ENCODE results near the gene SRPX2. TPM values are rescaled to one million over a fixed set of nuclear protein-coding genes. Genes with fewer than 3 reads are reported as not detected.
"Not testable (repeated sequence)": the region's sequence is repeated elsewhere in the genome, so short reads cannot be mapped to it uniquely, and the experiment has no call there.

SRPX2 gene
- total RNA-seq, 1 donor from 2014 or later = 0.38 TPM

DNA sequence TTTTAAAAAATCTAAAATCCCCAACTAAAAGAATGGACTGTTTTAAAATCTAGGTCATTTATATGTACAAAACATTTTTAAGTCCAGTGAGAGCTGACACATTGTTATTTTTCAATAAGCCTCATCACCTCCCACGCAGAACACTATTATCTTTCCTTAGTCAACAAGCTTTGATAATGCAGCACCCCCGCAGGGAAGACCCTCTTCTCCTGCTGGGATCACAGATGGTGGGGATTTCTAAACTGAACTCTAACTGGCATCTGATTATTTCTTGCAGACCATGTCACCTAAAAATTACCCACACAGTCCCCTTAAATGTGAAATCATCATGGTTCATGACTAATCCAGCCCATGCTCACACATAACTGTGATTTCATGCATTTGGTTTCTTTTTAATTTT is 76.3 kb downstream of the SRPX2 start:
- no peak for TF ChIP-seq CTCF (IDR thresholded peaks at IDR 0.05; ENCODE audit: unreplicated experiment)
- no peaks in the 10 kb centered on the region for H3K36me3 Mint-ChIP-seq (ENCODE audit: insufficient read depth)
- no peak for DNase-seq (ENCODE audit: low spot score, unreplicated experiment)
- peaks cover 12% of the 10 kb centered on the region for H3K9me3 Mint-ChIP-seq (ENCODE audit: low read depth)
- no peak overlapping the region for H3K27ac Mint-ChIP-seq
- no peak overlapping the region for H3K4me3 Mint-ChIP-seq (ENCODE audit: low read depth)
- no peaks in the 10 kb centered on the region for H3K4me1 Mint-ChIP-seq (ENCODE audit: low read depth)
- H3K27me3 Mint-ChIP-seq = no peaks in the 10 kb centered on the region

GRCh38 chrX:100721328-100721727 is 77.3 kb downstream of the SRPX2 start:
- Mint-ChIP-seq H3K9me3 (ENCODE audit: low read depth) (peaks cover 14% of the 10 kb centered on the region), H3K4me3 (ENCODE audit: low read depth) (no peak overlapping the region), H3K27me3 (no peaks in the 10 kb centered on the region), H3K27ac (no peak overlapping the region), H3K36me3 (ENCODE audit: insufficient read depth) (no peaks in the 10 kb centered on the region), H3K4me1 (ENCODE audit: low read depth) (no peaks in the 10 kb centered on the region)
- TF ChIP-seq CTCF (IDR thresholded peaks at IDR 0.05; ENCODE audit: unreplicated experiment) = no peak
- no peak for DNase-seq (ENCODE audit: low spot score, unreplicated experiment)

DNA sequence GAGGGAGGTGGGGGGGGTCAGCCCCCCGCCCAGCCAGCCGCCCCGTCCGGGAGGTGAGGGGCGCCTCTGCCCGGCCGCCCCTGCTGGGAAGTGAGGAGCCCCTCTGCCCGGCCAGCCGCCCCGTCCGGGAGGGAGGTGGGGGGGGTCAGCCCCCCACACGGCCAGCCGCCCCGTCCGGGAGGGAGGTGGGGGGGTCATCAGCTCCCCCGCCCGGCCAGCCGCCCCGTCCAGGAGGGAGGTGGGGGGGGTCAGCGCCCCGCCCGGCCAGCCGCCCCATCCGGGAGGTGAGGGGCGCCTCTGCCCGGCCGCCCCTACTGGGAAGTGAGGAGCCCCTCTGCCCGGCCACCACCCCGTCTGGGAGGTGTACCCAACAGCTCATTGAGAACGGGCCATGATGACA is 80.0 kb downstream of the SRPX2 start:
- not testable (repeated sequence) for H3K27me3 Mint-ChIP-seq; H3K27ac Mint-ChIP-seq; H3K4me3 Mint-ChIP-seq (ENCODE audit: low read depth); DNase-seq (ENCODE audit: low spot score, unreplicated experiment); H3K4me1 Mint-ChIP-seq (ENCODE audit: low read depth); H3K36me3 Mint-ChIP-seq (ENCODE audit: insufficient read depth)
- H3K9me3 Mint-ChIP-seq (ENCODE audit: low read depth) = peaks cover 22% of the 10 kb centered on the region

Other genes with a start within 250 kb of the SRPX2 start
- 33.3 and 47.5 TPM in 2 replicates for gene PCDH19, start 233.9 kb upstream of the SRPX2 start, total RNA-seq
- not detected in 2 replicates for gene TNMD, start 59.3 kb upstream of the SRPX2 start, total RNA-seq
- 167 TPM in 2 replicates for gene TSPAN6, start 7.4 kb upstream of the SRPX2 start, total RNA-seq
- 1.8 and 2.9 TPM in 2 replicates for gene SYTL4, start 87.9 kb downstream of the SRPX2 start, total RNA-seq
- gene CSTF2, start 176.2 kb downstream of the SRPX2 start, total RNA-seq = 20.2 and 22.7 TPM in 2 replicates
- gene NOX1, start 230.2 kb downstream of the SRPX2 start, total RNA-seq = not detected in 2 replicates